ENCODE measurements around the gene OR51L1.

DNA sequence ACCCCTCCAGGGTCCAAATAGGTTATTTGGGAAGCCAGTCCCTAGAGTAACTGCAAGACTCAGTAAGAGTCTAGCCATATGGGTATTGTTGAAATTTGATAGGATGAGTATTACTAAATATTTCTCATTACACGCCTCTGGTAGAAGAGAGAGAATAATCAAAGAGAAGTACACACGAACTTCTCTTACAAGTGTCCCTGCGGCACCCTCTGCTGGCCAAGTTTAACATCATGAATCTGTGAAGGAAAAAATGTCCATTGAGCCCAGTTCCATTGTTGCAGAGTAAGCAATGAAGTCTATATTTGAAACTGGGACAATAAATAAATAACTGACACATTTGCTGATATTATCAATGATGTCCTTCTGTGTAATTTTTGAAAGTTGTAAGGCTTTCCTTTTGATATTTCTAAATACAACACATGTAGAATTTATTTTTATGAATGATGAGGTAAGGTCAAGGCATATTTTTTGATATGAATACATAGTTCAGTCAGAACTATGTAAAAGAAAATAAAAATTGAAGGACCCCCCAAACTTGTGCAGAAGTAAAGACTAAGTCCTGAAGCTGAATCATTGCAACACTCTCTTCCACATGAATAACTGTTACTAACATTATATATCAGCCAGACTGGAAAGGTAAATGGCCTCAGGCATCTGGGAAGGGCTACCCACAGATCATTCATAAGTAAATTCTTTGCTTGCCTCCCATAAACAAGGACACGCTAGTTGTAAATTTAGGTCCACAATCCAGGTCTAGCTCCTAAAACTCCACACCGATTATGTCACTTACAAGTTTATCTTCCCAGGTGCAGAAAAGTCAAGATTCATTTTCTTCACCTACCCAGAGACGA is 10.0 kb downstream of the OR51L1 start:
- no peak for TF ChIP-seq ZFP3 (CRISPR knock-in tag; IDR thresholded peaks at IDR 0.05)
- TF ChIP-seq CSDC2 (CRISPR knock-in tag; IDR thresholded peaks at IDR 0.05): no peak
- TF ChIP-seq SNAI2 (CRISPR knock-in tag; IDR thresholded peaks at IDR 0.05): no peak
- no peak for TF ChIP-seq ZFP30 (CRISPR knock-in tag; IDR thresholded peaks at IDR 0.05)
- TF ChIP-seq RARB (CRISPR knock-in tag; IDR thresholded peaks at IDR 0.05): no peak
- TF ChIP-seq ZC3H10 (CRISPR knock-in tag; IDR thresholded peaks at IDR 0.05): no peak
- TF ChIP-seq, protein P1, sequence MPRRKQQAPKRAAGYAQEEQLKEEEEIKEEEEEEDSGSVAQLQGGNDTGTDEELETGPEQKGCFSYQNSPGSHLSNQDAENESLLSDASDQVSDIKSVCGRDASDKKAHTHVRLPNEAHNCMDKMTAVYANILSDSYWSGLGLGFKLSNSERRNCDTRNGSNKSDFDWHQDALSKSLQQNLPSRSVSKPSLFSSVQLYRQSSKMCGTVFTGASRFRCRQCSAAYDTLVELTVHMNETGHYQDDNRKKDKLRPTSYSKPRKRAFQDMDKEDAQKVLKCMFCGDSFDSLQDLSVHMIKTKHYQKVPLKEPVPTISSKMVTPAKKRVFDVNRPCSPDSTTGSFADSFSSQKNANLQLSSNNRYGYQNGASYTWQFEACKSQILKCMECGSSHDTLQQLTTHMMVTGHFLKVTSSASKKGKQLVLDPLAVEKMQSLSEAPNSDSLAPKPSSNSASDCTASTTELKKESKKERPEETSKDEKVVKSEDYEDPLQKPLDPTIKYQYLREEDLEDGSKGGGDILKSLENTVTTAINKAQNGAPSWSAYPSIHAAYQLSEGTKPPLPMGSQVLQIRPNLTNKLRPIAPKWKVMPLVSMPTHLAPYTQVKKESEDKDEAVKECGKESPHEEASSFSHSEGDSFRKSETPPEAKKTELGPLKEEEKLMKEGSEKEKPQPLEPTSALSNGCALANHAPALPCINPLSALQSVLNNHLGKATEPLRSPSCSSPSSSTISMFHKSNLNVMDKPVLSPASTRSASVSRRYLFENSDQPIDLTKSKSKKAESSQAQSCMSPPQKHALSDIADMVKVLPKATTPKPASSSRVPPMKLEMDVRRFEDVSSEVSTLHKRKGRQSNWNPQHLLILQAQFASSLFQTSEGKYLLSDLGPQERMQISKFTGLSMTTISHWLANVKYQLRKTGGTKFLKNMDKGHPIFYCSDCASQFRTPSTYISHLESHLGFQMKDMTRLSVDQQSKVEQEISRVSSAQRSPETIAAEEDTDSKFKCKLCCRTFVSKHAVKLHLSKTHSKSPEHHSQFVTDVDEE (CRISPR knock-in tag; IDR thresholded peaks at IDR 0.05): no peak
- no peak for TF ChIP-seq BACH2 (CRISPR knock-in tag; IDR thresholded peaks at IDR 0.05; ENCODE audit: borderline replicate concordance)
- TF ChIP-seq TOX (CRISPR knock-in tag; IDR thresholded peaks at IDR 0.05; ENCODE audit: borderline replicate concordance): no peak
- no peak for TF ChIP-seq ARNTL (CRISPR knock-in tag; IDR thresholded peaks at IDR 0.05; ENCODE audit: borderline replicate concordance, low read depth)
- TF ChIP-seq, protein P2, sequence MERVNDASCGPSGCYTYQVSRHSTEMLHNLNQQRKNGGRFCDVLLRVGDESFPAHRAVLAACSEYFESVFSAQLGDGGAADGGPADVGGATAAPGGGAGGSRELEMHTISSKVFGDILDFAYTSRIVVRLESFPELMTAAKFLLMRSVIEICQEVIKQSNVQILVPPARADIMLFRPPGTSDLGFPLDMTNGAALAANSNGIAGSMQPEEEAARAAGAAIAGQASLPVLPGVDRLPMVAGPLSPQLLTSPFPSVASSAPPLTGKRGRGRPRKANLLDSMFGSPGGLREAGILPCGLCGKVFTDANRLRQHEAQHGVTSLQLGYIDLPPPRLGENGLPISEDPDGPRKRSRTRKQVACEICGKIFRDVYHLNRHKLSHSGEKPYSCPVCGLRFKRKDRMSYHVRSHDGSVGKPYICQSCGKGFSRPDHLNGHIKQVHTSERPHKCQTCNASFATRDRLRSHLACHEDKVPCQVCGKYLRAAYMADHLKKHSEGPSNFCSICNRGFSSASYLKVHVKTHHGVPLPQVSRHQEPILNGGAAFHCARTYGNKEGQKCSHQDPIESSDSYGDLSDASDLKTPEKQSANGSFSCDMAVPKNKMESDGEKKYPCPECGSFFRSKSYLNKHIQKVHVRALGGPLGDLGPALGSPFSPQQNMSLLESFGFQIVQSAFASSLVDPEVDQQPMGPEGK (CRISPR knock-in tag; IDR thresholded peaks at IDR 0.05; ENCODE audit: borderline replicate concordance): no peak
- TF ChIP-seq, protein P3, sequence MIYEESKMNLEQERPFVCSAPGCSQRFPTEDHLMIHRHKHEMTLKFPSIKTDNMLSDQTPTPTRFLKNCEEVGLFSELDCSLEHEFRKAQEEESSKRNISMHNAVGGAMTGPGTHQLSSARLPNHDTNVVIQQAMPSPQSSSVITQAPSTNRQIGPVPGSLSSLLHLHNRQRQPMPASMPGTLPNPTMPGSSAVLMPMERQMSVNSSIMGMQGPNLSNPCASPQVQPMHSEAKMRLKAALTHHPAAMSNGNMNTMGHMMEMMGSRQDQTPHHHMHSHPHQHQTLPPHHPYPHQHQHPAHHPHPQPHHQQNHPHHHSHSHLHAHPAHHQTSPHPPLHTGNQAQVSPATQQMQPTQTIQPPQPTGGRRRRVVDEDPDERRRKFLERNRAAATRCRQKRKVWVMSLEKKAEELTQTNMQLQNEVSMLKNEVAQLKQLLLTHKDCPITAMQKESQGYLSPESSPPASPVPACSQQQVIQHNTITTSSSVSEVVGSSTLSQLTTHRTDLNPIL (CRISPR knock-in tag; IDR thresholded peaks at IDR 0.05; ENCODE audit: low read depth): no peak
- no peak for TF ChIP-seq PPARA (CRISPR knock-in tag; IDR thresholded peaks at IDR 0.05; ENCODE audit: borderline replicate concordance)
- TF ChIP-seq, protein P4, sequence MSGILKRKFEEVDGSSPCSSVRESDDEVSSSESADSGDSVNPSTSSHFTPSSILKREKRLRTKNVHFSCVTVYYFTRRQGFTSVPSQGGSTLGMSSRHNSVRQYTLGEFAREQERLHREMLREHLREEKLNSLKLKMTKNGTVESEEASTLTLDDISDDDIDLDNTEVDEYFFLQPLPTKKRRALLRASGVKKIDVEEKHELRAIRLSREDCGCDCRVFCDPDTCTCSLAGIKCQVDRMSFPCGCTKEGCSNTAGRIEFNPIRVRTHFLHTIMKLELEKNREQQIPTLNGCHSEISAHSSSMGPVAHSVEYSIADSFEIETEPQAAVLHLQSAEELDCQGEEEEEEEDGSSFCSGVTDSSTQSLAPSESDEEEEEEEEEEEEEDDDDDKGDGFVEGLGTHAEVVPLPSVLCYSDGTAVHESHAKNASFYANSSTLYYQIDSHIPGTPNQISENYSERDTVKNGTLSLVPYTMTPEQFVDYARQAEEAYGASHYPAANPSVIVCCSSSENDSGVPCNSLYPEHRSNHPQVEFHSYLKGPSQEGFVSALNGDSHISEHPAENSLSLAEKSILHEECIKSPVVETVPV (CRISPR knock-in tag; IDR thresholded peaks at IDR 0.05): no peak
